ENCODE measurements around the gene DAPK1. TPM values are rescaled to one million over a fixed set of nuclear protein-coding genes. Genes with fewer than 3 reads are reported as not detected.

Gene DAPK1
- total RNA-seq, 1 experiment from 2014 or later = 19.7 TPM

DNA sequence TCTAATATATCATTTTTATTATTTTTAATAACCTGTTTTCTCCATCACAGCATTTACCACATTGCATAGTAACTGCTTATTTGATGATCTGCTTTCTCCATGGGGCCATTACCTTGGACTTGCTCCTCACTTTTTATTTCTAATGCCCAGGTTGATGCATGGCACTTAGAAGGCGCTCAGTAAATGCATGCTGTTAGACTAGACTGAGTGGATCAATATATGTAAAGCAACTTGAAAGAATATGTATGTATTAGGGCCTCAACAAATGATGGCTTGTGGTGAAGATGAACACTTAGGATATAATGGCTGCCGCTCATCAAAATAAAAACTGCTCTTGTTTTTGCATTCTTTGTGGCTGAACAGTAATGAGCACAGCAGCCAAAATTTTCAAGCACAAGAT, 5.8 kb downstream of the DAPK1 start:
- POLR2A ChIA-PET = no interaction called here
- Mint-ChIP-seq H3K4me3 (ENCODE audit: unreplicated experiment) (no peak overlapping the region), H3K4me1 (ENCODE audit: insufficient read depth, unreplicated experiment) (no peaks in the 10 kb centered on the region), H3K9me3 (ENCODE audit: unreplicated experiment) (no peaks in the 10 kb centered on the region), H3K36me3 (ENCODE audit: insufficient read depth, unreplicated experiment) (peaks cover 21% of the 10 kb centered on the region), H3K27ac (ENCODE audit: low read depth, unreplicated experiment) (no peak overlapping the region), H3K27me3 (ENCODE audit: insufficient read depth, unreplicated experiment) (no peaks in the 10 kb centered on the region)
- CTCF ChIA-PET = interaction anchor here (1.1 kb wide), 1 partner anchor 17 kb away, joined by 3 read pairs; no protein-coding TSS in a partner anchor
- intact Hi-C loops (cut with micrococcal nuclease) = no loop called here
- no TSS peak for BruUV-seq (replicated peaks)
- no peak for DNase-seq (ENCODE audit: unreplicated experiment)
- TF ChIP-seq, protein P1, sequence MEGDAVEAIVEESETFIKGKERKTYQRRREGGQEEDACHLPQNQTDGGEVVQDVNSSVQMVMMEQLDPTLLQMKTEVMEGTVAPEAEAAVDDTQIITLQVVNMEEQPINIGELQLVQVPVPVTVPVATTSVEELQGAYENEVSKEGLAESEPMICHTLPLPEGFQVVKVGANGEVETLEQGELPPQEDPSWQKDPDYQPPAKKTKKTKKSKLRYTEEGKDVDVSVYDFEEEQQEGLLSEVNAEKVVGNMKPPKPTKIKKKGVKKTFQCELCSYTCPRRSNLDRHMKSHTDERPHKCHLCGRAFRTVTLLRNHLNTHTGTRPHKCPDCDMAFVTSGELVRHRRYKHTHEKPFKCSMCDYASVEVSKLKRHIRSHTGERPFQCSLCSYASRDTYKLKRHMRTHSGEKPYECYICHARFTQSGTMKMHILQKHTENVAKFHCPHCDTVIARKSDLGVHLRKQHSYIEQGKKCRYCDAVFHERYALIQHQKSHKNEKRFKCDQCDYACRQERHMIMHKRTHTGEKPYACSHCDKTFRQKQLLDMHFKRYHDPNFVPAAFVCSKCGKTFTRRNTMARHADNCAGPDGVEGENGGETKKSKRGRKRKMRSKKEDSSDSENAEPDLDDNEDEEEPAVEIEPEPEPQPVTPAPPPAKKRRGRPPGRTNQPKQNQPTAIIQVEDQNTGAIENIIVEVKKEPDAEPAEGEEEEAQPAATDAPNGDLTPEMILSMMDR (IDR thresholded peaks at IDR 0.05; ENCODE audit: unreplicated experiment) = no peak

DNA sequence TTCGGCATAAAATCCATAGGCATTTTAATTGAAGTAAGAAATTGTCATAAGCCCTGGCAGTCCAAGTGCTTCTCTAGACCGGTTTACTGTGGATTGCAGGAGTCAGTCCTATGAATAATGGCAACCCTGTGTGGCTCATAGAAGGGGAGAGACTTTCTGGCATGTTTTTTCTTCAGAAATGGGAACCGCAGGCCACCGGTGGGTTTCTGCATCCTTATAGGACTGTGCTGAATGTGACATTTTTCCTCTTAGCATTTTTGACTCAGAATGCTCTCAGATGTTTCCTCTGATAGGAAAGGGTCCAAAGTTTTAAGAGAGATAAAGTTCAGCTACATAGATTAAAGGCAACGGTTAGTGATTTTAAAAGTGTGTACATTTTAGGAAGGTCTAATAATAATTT, 6.3 kb downstream of the DAPK1 start:
- peaks cover 19% of the 10 kb centered on the region for H3K36me3 Mint-ChIP-seq (ENCODE audit: insufficient read depth, unreplicated experiment)
- intact Hi-C loops (cut with micrococcal nuclease) = no loop called here
- no peaks in the 10 kb centered on the region for H3K27me3 Mint-ChIP-seq (ENCODE audit: insufficient read depth, unreplicated experiment)
- H3K27ac Mint-ChIP-seq (ENCODE audit: low read depth, unreplicated experiment) = no peak overlapping the region
- no peaks in the 10 kb centered on the region for H3K4me1 Mint-ChIP-seq (ENCODE audit: insufficient read depth, unreplicated experiment)
- no TSS peak for BruUV-seq (replicated peaks)
- CTCF ChIA-PET = interaction anchor here (1.1 to 1.5 kb wide), 2 partner anchors 11 to 17 kb away, joined by 3 to 4 read pairs; no protein-coding TSS in a partner anchor
- TF ChIP-seq, protein P1 (IDR thresholded peaks at IDR 0.05; ENCODE audit: unreplicated experiment) = no peak
- H3K4me3 Mint-ChIP-seq (ENCODE audit: unreplicated experiment) = no peak overlapping the region
- POLR2A ChIA-PET = no interaction called here
- DNase-seq (ENCODE audit: unreplicated experiment) = no peak
- no peaks in the 10 kb centered on the region for H3K9me3 Mint-ChIP-seq (ENCODE audit: unreplicated experiment)

DNA sequence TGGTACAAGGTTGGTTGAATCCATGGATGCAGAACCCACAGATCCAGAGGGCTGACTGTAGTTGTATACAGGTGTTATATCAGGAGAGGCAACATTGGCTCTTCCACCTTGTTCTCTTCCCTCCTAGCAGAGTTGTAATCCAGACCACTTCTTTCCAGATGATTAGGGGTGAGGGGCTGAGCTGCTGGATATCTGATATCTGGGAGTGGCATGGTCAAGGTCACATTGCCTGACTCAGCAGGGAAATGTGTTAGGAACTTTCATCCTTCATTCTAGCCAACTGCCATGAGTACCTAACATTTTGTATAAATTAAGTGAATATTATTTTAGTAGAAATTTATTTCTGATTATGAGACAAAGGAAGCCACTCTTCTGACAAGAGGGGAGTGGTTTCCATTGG, 7.3 kb downstream of the DAPK1 start:
- BruUV-seq (replicated peaks) = no TSS peak
- DNase-seq (ENCODE audit: unreplicated experiment) = no peak
- intact Hi-C loops (cut with micrococcal nuclease) = no loop called here
- ChIA-PET POLR2A (no interaction called here), CTCF (interaction anchor here (1.5 kb wide), 1 partner anchor 10 kb away, joined by 4 read pairs; no protein-coding TSS in a partner anchor)
- Mint-ChIP-seq H3K27ac (ENCODE audit: low read depth, unreplicated experiment) (no peak overlapping the region), H3K4me1 (ENCODE audit: insufficient read depth, unreplicated experiment) (no peaks in the 10 kb centered on the region), H3K27me3 (ENCODE audit: insufficient read depth, unreplicated experiment) (no peaks in the 10 kb centered on the region), H3K9me3 (ENCODE audit: unreplicated experiment) (no peaks in the 10 kb centered on the region), H3K4me3 (ENCODE audit: unreplicated experiment) (no peak overlapping the region), H3K36me3 (ENCODE audit: insufficient read depth, unreplicated experiment) (peaks cover 17% of the 10 kb centered on the region)
- TF ChIP-seq, protein P1 (IDR thresholded peaks at IDR 0.05; ENCODE audit: unreplicated experiment) = no peak

DNA sequence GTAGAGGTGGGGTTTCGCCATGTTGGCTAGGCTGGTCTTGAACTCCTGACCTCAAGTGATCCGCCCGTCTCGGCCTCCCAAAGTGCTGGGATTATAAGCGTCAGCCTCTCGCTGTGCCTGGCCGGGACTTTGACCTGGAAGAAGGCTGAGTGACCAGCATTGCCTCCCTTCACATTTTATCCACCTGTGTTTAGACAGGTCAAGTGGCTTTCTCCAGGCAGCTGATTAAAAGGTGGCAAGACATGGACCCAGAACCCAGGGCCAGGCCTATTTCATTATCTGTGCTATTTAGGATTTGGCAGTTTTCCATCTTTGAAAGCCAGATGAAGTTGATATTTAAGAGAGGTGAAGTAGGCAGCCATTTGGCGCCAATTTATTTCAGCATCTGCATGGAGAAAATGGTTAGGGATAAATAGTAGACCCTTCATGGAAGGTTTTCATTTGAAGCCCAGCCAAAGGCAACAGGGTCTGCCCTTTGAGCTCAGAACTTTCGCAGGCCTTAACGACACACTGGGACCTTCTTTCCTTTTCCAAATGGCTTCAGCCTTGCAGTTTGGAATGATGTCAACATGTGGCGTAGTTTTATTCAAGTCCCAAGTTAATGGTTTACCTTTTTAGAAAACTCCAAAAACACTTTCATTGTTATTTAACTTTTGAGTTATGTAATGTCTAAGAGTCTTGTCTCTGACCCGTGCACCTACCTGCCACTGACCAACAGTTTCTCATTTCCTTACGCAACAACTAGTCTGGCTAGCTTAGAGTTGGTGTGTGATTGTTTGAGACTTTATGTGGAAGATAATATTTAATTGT, 8.4 kb downstream of the DAPK1 start:
- TF ChIP-seq, protein P1 (IDR thresholded peaks at IDR 0.05; ENCODE audit: unreplicated experiment) = no peak
- POLR2A ChIA-PET = no interaction called here
- Mint-ChIP-seq H3K27me3 (ENCODE audit: insufficient read depth, unreplicated experiment) (no peaks in the 10 kb centered on the region), H3K4me3 (ENCODE audit: unreplicated experiment) (no peak overlapping the region), H3K36me3 (ENCODE audit: insufficient read depth, unreplicated experiment) (peaks cover 12% of the 10 kb centered on the region), H3K9me3 (ENCODE audit: unreplicated experiment) (no peaks in the 10 kb centered on the region), H3K27ac (ENCODE audit: low read depth, unreplicated experiment) (no peak overlapping the region), H3K4me1 (ENCODE audit: insufficient read depth, unreplicated experiment) (no peaks in the 10 kb centered on the region)
- no peak for DNase-seq (ENCODE audit: unreplicated experiment)
- no TSS peak for BruUV-seq (replicated peaks)
- CTCF ChIA-PET = interaction anchor here (2.2 kb wide), 1 partner anchor 9 kb away, joined by 8 read pairs; the partner anchor contains the start of gene DAPK1
- intact Hi-C loops (cut with micrococcal nuclease) = no loop called here

All from MCF 10A (cell line).